Natural killer cell treated with Interleukin-12 subunit alpha and Interleukin-12 subunit beta and Interleukin-15 and Interleukin-18, amount 100 ng/mL, for 72 hours (primary cell): ENCODE results near the gene AGK. TPM values are rescaled to one million over a fixed set of nuclear protein-coding genes. Genes with fewer than 3 reads are reported as not detected.
A peak's percentile ranks its signal among the peaks of the same experiment; 100 is the strongest.
"Not testable (repeated sequence)": the region's sequence is repeated elsewhere in the genome, so short reads cannot be mapped to it uniquely, and the experiment has no call there.

Source experiments
- ATAC-seq, 2 donors: fragments of 150-1000 bp; cut with Tn5 transposase in 1 of 2; sonication (Bioruptor Pico), chemical (Tn5 transposase) in 1 of 2; 2 replicates each; pipeline ENCODE4 v1.10.0; 2021
- DNase-seq: peaks from one replicate; pipeline ENCODE4 v3.0.0; 2022; ENCODE audit warnings: low spot score
- H3K27ac Mint-ChIP-seq, 2 donors: 1 replicate in 1 of 2; 2 replicates in 1 of 2; pipeline ENCODE4 v1.8.0; 2022; ENCODE audit warnings: mixed read lengths in 2 of 2, mild to moderate bottlenecking in 1 of 2, moderate library complexity in 1 of 2
- H3K27me3 Mint-ChIP-seq, 2 donors: 1 replicate in 1 of 2; 2 replicates in 1 of 2; pipeline ENCODE4 v1.8.0; 2022; ENCODE audit warnings: mixed read lengths in 2 of 2
- H3K36me3 Mint-ChIP-seq: one replicate; pipeline ENCODE4 v1.8.0; 2022; ENCODE audit warnings: mixed read lengths
- H3K4me1 Mint-ChIP-seq, 2 donors: 1 replicate in 1 of 2; 2 replicates in 1 of 2; pipeline ENCODE4 v1.8.0; 2022; ENCODE audit warnings: low read depth in 2 of 2, mixed read lengths in 2 of 2, mild to moderate bottlenecking in 1 of 2
- H3K4me3 Mint-ChIP-seq: one replicate; pipeline ENCODE4 v1.8.0; 2022; ENCODE audit warnings: mixed read lengths
- H3K9me3 Mint-ChIP-seq: 2 replicates; pipeline ENCODE4 v1.8.0; 2022; ENCODE audit warnings: mixed read lengths
- total RNA-seq, 2 donors: library from RNA; stranded (reverse); gene quantifications; one replicate each; pipeline ENCODE4 v1.2.3, GENCODE V29; 2022

Gene AGK
- total RNA-seq, 2 donors from 2014 or later, result 86.9 to 140 TPM

- Mint-ChIP-seq H3K9me3 (no peaks in the 10 kb centered on the region), H3K27ac (no peak overlapping the region), H3K27me3 (no peaks in the 10 kb centered on the region), H3K36me3 (peaks cover 34% of the 10 kb centered on the region), H3K4me3 (no peak overlapping the region), H3K4me1 (peaks cover 0 to 6% of the 10 kb centered on the region in 2 donors)
- DNase-seq (no peak), ATAC-seq (no peak)
Observed at GRCh38 chr7:141617280-141617679, 66.1 kb downstream of the AGK start.

GRCh38 chr7:141619745-141620144 is 68.5 kb downstream of the AGK start:
- DNase-seq (no peak), ATAC-seq (no peak)
- Mint-ChIP-seq H3K36me3 (peaks cover 45% of the 10 kb centered on the region), H3K27me3 (no peaks in the 10 kb centered on the region), H3K27ac (no peak overlapping the region), H3K9me3 (no peaks in the 10 kb centered on the region), H3K4me3 (no peak overlapping the region), H3K4me1 (peaks cover 0 to 13% of the 10 kb centered on the region in 2 donors)

GRCh38 chr7:141624763-141625162 is 73.6 kb downstream of the AGK start:
- Mint-ChIP-seq H3K4me1 (peaks cover 0 to 19% of the 10 kb centered on the region in 2 donors), H3K27me3 (no peaks in the 10 kb centered on the region), H3K4me3 (no peak overlapping the region), H3K36me3 (peaks cover 44% of the 10 kb centered on the region), H3K9me3 (no peaks in the 10 kb centered on the region), H3K27ac (no peak overlapping the region)
- no peak for ATAC-seq
- no peak for DNase-seq

GRCh38 chr7:141630621-141631020 is 79.4 kb downstream of the AGK start:
- no peak for DNase-seq
- Mint-ChIP-seq H3K27me3 (no peaks in the 10 kb centered on the region), H3K4me3 (no peak overlapping the region), H3K27ac (no peak overlapping the region), H3K9me3 (no peaks in the 10 kb centered on the region), H3K4me1 (peaks cover 0 to 16% of the 10 kb centered on the region in 2 donors), H3K36me3 (peaks cover 15% of the 10 kb centered on the region)
- no peak for ATAC-seq

- no peak for ATAC-seq
- H3K36me3 Mint-ChIP-seq, result peaks cover 19% of the 10 kb centered on the region
Observed at GRCh38 chr7:141631525-141631924, 80.3 kb downstream of the AGK start.

GRCh38 chr7:141634065-141634464 is 82.9 kb downstream of the AGK start:
- DNase-seq (no peak), ATAC-seq (no peak)
- H3K36me3 Mint-ChIP-seq, result peaks cover 31% of the 10 kb centered on the region
- no peak overlapping the region for H3K4me3 Mint-ChIP-seq
- no peaks in the 10 kb centered on the region for H3K27me3 Mint-ChIP-seq
- peak overlapping the region in 1 of 2 donors; percentile 23 for H3K27ac Mint-ChIP-seq
- H3K9me3 Mint-ChIP-seq, result no peaks in the 10 kb centered on the region
- H3K4me1 Mint-ChIP-seq, result peaks cover 0 to 18% of the 10 kb centered on the region in 2 donors

More at GRCh38 chr7:141631525-141631924, 80.3 kb downstream of the AGK start:
- Mint-ChIP-seq H3K4me3 (no peak overlapping the region), H3K4me1 (peaks cover 0 to 16% of the 10 kb centered on the region in 2 donors), H3K27me3 (no peaks in the 10 kb centered on the region), H3K9me3 (no peaks in the 10 kb centered on the region), H3K27ac (no peak overlapping the region)
- no peak for DNase-seq

- H3K4me3 Mint-ChIP-seq, result no peak overlapping the region
Observed at GRCh38 chr7:141636053-141636452, 84.8 kb downstream of the AGK start.

GRCh38 chr7:141640239-141640840 is 89.1 kb downstream of the AGK start:
- no peak for DNase-seq
- Mint-ChIP-seq H3K27me3 (no peaks in the 10 kb centered on the region), H3K4me3 (no peak overlapping the region), H3K9me3 (no peaks in the 10 kb centered on the region), H3K4me1 (peaks cover 4 to 18% of the 10 kb centered on the region in 2 donors), H3K36me3 (peaks cover 40% of the 10 kb centered on the region), H3K27ac (peak overlapping the region; percentile 0 to 2)
- ATAC-seq, result no peak

More at GRCh38 chr7:141636053-141636452, 84.8 kb downstream of the AGK start:
- Mint-ChIP-seq H3K36me3 (peaks cover 44% of the 10 kb centered on the region), H3K27ac (no peak overlapping the region), H3K4me1 (peaks cover 4 to 25% of the 10 kb centered on the region in 2 donors), H3K27me3 (no peaks in the 10 kb centered on the region), H3K9me3 (no peaks in the 10 kb centered on the region)
- ATAC-seq, result no peak
- DNase-seq, result no peak

- H3K4me1 Mint-ChIP-seq, result peaks cover 4 to 26% of the 10 kb centered on the region in 2 donors
- peaks cover 32% of the 10 kb centered on the region for H3K36me3 Mint-ChIP-seq
- no peak overlapping the region for H3K27ac Mint-ChIP-seq
- no peaks in the 10 kb centered on the region for H3K9me3 Mint-ChIP-seq
- ATAC-seq (no peak), DNase-seq (no peak)
- no peaks in the 10 kb centered on the region for H3K27me3 Mint-ChIP-seq
- H3K4me3 Mint-ChIP-seq, result no peak overlapping the region
Observed at GRCh38 chr7:141641876-141642275, 90.7 kb downstream of the AGK start.

- ATAC-seq (no peak), DNase-seq (no peak)
- Mint-ChIP-seq H3K27ac (no peak overlapping the region), H3K36me3 (peaks cover 15% of the 10 kb centered on the region), H3K27me3 (no peaks in the 10 kb centered on the region), H3K4me3 (no peak overlapping the region), H3K9me3 (no peaks in the 10 kb centered on the region), H3K4me1 (peaks cover 0 to 22% of the 10 kb centered on the region in 2 donors)
Observed at GRCh38 chr7:141645188-141645587, 94.0 kb downstream of the AGK start.

GRCh38 chr7:141646826-141647480 is 95.7 kb downstream of the AGK start:
- Mint-ChIP-seq H3K27me3 (no peaks in the 10 kb centered on the region), H3K27ac (peak overlapping the region; percentile 9 to 65), H3K36me3 (peaks cover 7% of the 10 kb centered on the region)

GRCh38 chr7:141647701-141648100 is 96.5 kb downstream of the AGK start:
- H3K36me3 Mint-ChIP-seq, ATAC-seq, H3K9me3 Mint-ChIP-seq: not testable (repeated sequence)

More at GRCh38 chr7:141646826-141647480, 95.7 kb downstream of the AGK start:
- H3K9me3 Mint-ChIP-seq, result no peaks in the 10 kb centered on the region
- no peak for ATAC-seq
- H3K4me3 Mint-ChIP-seq, result no peak overlapping the region
- H3K4me1 Mint-ChIP-seq, result peaks cover 0 to 20% of the 10 kb centered on the region in 2 donors
- DNase-seq, result no peak

GRCh38 chr7:141648276-141649114 is 97.3 kb downstream of the AGK start:
- H3K27me3 Mint-ChIP-seq, result no peaks in the 10 kb centered on the region
- no peak for DNase-seq
- peaks cover 7% of the 10 kb centered on the region for H3K36me3 Mint-ChIP-seq
- H3K4me3 Mint-ChIP-seq, result no peak overlapping the region
- no peaks in the 10 kb centered on the region for H3K9me3 Mint-ChIP-seq
- peak overlapping the region in 1 of 2 donors; percentile 20 for H3K27ac Mint-ChIP-seq
- ATAC-seq, result no peak
- peaks cover 0 to 20% of the 10 kb centered on the region in 2 donors for H3K4me1 Mint-ChIP-seq

More at GRCh38 chr7:141647701-141648100, 96.5 kb downstream of the AGK start:
- DNase-seq, H3K27me3 Mint-ChIP-seq, H3K4me3 Mint-ChIP-seq: not testable (repeated sequence)
- Mint-ChIP-seq H3K4me1 (peaks cover 0 to 20% of the 10 kb centered on the region in 2 donors), H3K27ac (peak overlapping the region in 1 of 2 donors; percentile 65)
